GM12872 (cell line): ENCODE results near the gene ELANE.

ENCODE experiments used
- CTCF ChIP-seq: IDR thresholded peaks from 3 replicates; pipeline ENCODE4 v1.5.1; 2011; ENCODE audit warnings: low read depth, mild to moderate bottlenecking, low read length, moderate library complexity; ENCODE audit not compliant: insufficient read depth

ELANE gene

GRCh38 chr19:811506-812048 is 40.5 kb upstream of the ELANE start:
- TF ChIP-seq CTCF = no peak

GRCh38 chr19:812049-812746 is 39.9 kb upstream of the ELANE start:
- no peak for TF ChIP-seq CTCF

GRCh38 chr19:812747-813218 is 39.3 kb upstream of the ELANE start:
- TF ChIP-seq CTCF = no peak

- TF ChIP-seq CTCF = no peak
These were observed 38.6 kb upstream of the ELANE start for GRCh38 chr19:813219-814151.

- TF ChIP-seq CTCF = no peak
These were observed 37.7 kb upstream of the ELANE start for GRCh38 chr19:814152-815078.

- no peak for TF ChIP-seq CTCF
These were observed 36.9 kb upstream of the ELANE start for GRCh38 chr19:815079-815774.
